Measurements from ENCODE around the gene SMLR1. TPM values are rescaled to one million over a fixed set of nuclear protein-coding genes. Genes with fewer than 3 reads are reported as not detected.

The SMLR1 gene
- total RNA-seq, 1 experiment from 2014 or later: not detected

- Histone ChIP-seq H3K9me3 (ENCODE audit: low read length) (no peaks in the 10 kb centered on the region), H3K79me2 (ENCODE audit: low read length) (no peaks in the 10 kb centered on the region), H3K4me1 (ENCODE audit: insufficient read depth, low read length) (no peaks in the 10 kb centered on the region), H3K27me3 (ENCODE audit: low read length) (no peaks in the 10 kb centered on the region), H4K20me1 (ENCODE audit: low read length) (no peaks in the 10 kb centered on the region), H2AFZ (ENCODE audit: low read length) (no peak overlapping the region), H3K4me2 (ENCODE audit: low read length) (no peak overlapping the region), H3K27ac (ENCODE audit: low read length) (no peak overlapping the region), H3K9me2 (replicated peaks; ENCODE audit: low read length) (no peaks in the 10 kb centered on the region), H3K36me3 (ENCODE audit: low read depth, low read length) (no peaks in the 10 kb centered on the region), H3K9ac (ENCODE audit: low read length) (no peak overlapping the region), H3F3A (ENCODE audit: low read length, unreplicated experiment) (no peaks in the 10 kb centered on the region), H3K4me3 (ENCODE audit: low read length) (no peak overlapping the region)
- TF ChIP-seq EZH2 (IDR thresholded peaks at IDR 0.05; ENCODE audit: low read length, unreplicated experiment) (no peak), CTCF (conservative IDR thresholded peaks at IDR 0.05; ENCODE audit: low read depth, low read length) (no peak), EZH2phosphoT487 (IDR thresholded peaks at IDR 0.05; ENCODE audit: borderline replicate concordance, low read length) (no peak)
- DNase-seq (no peak), ATAC-seq (no peak)
- BruUV-seq (replicated peaks): no TSS peak
- POLR2A ChIA-PET (ENCODE audit: unreplicated experiment): no interaction called here
- CTCF ChIA-PET: no interaction called here
- intact Hi-C loops (cut with micrococcal nuclease): no loop called here
Observed at GRCh38 chr6:130822736-130823135, 4.5 kb upstream of the SMLR1 start.

- BruUV-seq (replicated peaks): no TSS peak
- CTCF ChIA-PET: no interaction called here
- intact Hi-C loops (cut with micrococcal nuclease): no loop called here
- Histone ChIP-seq H4K20me1 (ENCODE audit: low read length) (no peaks in the 10 kb centered on the region), H3K27me3 (ENCODE audit: low read length) (no peaks in the 10 kb centered on the region), H3K9ac (ENCODE audit: low read length) (no peak overlapping the region), H3K9me3 (ENCODE audit: low read length) (no peaks in the 10 kb centered on the region), H3K79me2 (ENCODE audit: low read length) (no peaks in the 10 kb centered on the region), H3K9me2 (replicated peaks; ENCODE audit: low read length) (no peaks in the 10 kb centered on the region), H2AFZ (ENCODE audit: low read length) (no peak overlapping the region), H3K27ac (ENCODE audit: low read length) (no peak overlapping the region), H3K4me2 (ENCODE audit: low read length) (no peak overlapping the region), H3K36me3 (ENCODE audit: low read depth, low read length) (no peaks in the 10 kb centered on the region), H3K4me1 (ENCODE audit: insufficient read depth, low read length) (no peaks in the 10 kb centered on the region), H3F3A (ENCODE audit: low read length, unreplicated experiment) (no peaks in the 10 kb centered on the region), H3K4me3 (ENCODE audit: low read length) (no peak overlapping the region)
- POLR2A ChIA-PET (ENCODE audit: unreplicated experiment): no interaction called here
- TF ChIP-seq CTCF (conservative IDR thresholded peaks at IDR 0.05; ENCODE audit: low read depth, low read length) (no peak), EZH2phosphoT487 (IDR thresholded peaks at IDR 0.05; ENCODE audit: borderline replicate concordance, low read length) (no peak), EZH2 (IDR thresholded peaks at IDR 0.05; ENCODE audit: low read length, unreplicated experiment) (no peak)
- DNase-seq: no peak
- no peak for ATAC-seq
Observed at GRCh38 chr6:130824978-130825694, 2.1 kb upstream of the SMLR1 start.

GRCh38 chr6:130825772-130826441 lies 1.3 kb upstream of the SMLR1 start:
- no peak overlapping the region for H3K4me3 ChIP-seq (ENCODE audit: low read length)
- DNase-seq: no peak
- H3K9me3 ChIP-seq (ENCODE audit: low read length): no peaks in the 10 kb centered on the region
- no peak overlapping the region for H2AFZ ChIP-seq (ENCODE audit: low read length)
- no peaks in the 10 kb centered on the region for H3F3A ChIP-seq (ENCODE audit: low read length, unreplicated experiment)
- H4K20me1 ChIP-seq (ENCODE audit: low read length): no peaks in the 10 kb centered on the region
- TF ChIP-seq CTCF (conservative IDR thresholded peaks at IDR 0.05; ENCODE audit: low read depth, low read length) (no peak), EZH2 (IDR thresholded peaks at IDR 0.05; ENCODE audit: low read length, unreplicated experiment) (no peak), EZH2phosphoT487 (IDR thresholded peaks at IDR 0.05; ENCODE audit: borderline replicate concordance, low read length) (no peak)
- no peaks in the 10 kb centered on the region for H3K9me2 ChIP-seq (replicated peaks; ENCODE audit: low read length)
- no peak for ATAC-seq
- H3K4me1 ChIP-seq (ENCODE audit: insufficient read depth, low read length): no peaks in the 10 kb centered on the region
- H3K36me3 ChIP-seq (ENCODE audit: low read depth, low read length): no peaks in the 10 kb centered on the region
- H3K27me3 ChIP-seq (ENCODE audit: low read length): no peaks in the 10 kb centered on the region
- no peak overlapping the region for H3K9ac ChIP-seq (ENCODE audit: low read length)
- BruUV-seq (replicated peaks): no TSS peak
- CTCF ChIA-PET: no interaction called here
- POLR2A ChIA-PET (ENCODE audit: unreplicated experiment): no interaction called here
- no peak overlapping the region for H3K27ac ChIP-seq (ENCODE audit: low read length)
- no peak overlapping the region for H3K4me2 ChIP-seq (ENCODE audit: low read length)
- no peaks in the 10 kb centered on the region for H3K79me2 ChIP-seq (ENCODE audit: low read length)
- intact Hi-C loops (cut with micrococcal nuclease): no loop called here

Measured in PC-3 (cell line).